GM21390 (cell line): ENCODE measurements around the gene CHD1L.
"Not testable (repeated sequence)": the region's sequence is repeated elsewhere in the genome, so short reads cannot be mapped to it uniquely, and the experiment has no call there.

Experiments
- ATAC-seq: cut with Tn5 transposase; IDR thresholded peaks from one replicate; pipeline ENCODE4 v1.9.1; 2021; ENCODE audit not compliant: unreplicated experiment

Gene CHD1L

GRCh38 chr1:147231032-147231431 is 11.5 kb upstream of the CHD1L start:
- ATAC-seq = not testable (repeated sequence)

- ATAC-seq = not testable (repeated sequence)
These were observed 8.6 kb upstream of the CHD1L start for GRCh38 chr1:147233903-147234302.

GRCh38 chr1:147235822-147236221 is 6.7 kb upstream of the CHD1L start:
- ATAC-seq = no peak

GRCh38 chr1:147236448-147236847 is 6.0 kb upstream of the CHD1L start:
- no peak for ATAC-seq

- no peak for ATAC-seq
These were observed 5.3 kb upstream of the CHD1L start for GRCh38 chr1:147236959-147237791.

GRCh38 chr1:147238053-147238902 is 4.2 kb upstream of the CHD1L start:
- ATAC-seq = no peak

GRCh38 chr1:147238925-147239820 is 3.3 kb upstream of the CHD1L start:
- ATAC-seq = no peak

GRCh38 chr1:147240131-147240721 is 2.3 kb upstream of the CHD1L start:
- not testable (repeated sequence) for ATAC-seq

GRCh38 chr1:147241934-147242448 is 493 bp upstream of the CHD1L start:
- no peak for ATAC-seq

- ATAC-seq = peak; percentile 20
These were observed 773 bp downstream of the CHD1L start for GRCh38 chr1:147243228-147243685.

- ATAC-seq = no peak
These were observed 1.4 kb downstream of the CHD1L start for GRCh38 chr1:147243841-147244240.

- ATAC-seq = no peak
These were observed 2.6 kb downstream of the CHD1L start for GRCh38 chr1:147245129-147245528.

- ATAC-seq = no peak
These were observed 3.1 kb downstream of the CHD1L start for GRCh38 chr1:147245586-147246021.

GRCh38 chr1:147246044-147246690 is 3.7 kb downstream of the CHD1L start:
- ATAC-seq = no peak

- ATAC-seq = no peak
These were observed 4.6 kb downstream of the CHD1L start for GRCh38 chr1:147246910-147247655.

GRCh38 chr1:147247656-147248238 is 5.3 kb downstream of the CHD1L start:
- ATAC-seq = no peak

- no peak for ATAC-seq
These were observed 10.1 kb downstream of the CHD1L start for GRCh38 chr1:147252540-147252939.

GRCh38 chr1:147260956-147261355 is 18.5 kb downstream of the CHD1L start:
- ATAC-seq = no peak
